K562 (cell line): ENCODE data around the gene PAEP. TPM values are rescaled to one million over a fixed set of nuclear protein-coding genes. Genes with fewer than 3 reads are reported as not detected.

Experiments used
- ATAC-seq: fragments of 200-7000 bp; cut with Tn5 transposase; 3 replicates; pipeline ENCODE4 v1.9.1; 2020; ENCODE audit warnings: moderate library complexity
- BruUV-seq: library from RNA; stranded (reverse); fragments of 400-500 nt; replicated peaks from 2 replicates; lab custom pipeline; 2021; lab: Mats Ljungman, UMichigan
- CTCF ChIA-PET: fragments of 300-600 bp; formaldehyde crosslinking; extraction: SDS; loops from one replicate; lab custom pipeline; 2021; ENCODE audit warnings: low intra/inter-chr PET ratio; lab: Yijun Ruan, JAX
- POLR2A ChIA-PET: fragments of 300-600, 350-650 bp; sonication (Branson Sonifier 250); formaldehyde crosslinking; extraction: SDS; loops from one replicate; lab custom pipeline; 2021; ENCODE audit warnings: antibody characterized with exemption, inconsistent platforms; lab: Yijun Ruan, JAX
- DNase-seq, 4 experiments: peaks; one replicate each; pipeline versions ENCODE4 v3.0.0 to v3.0.0-alpha.2; 2011 to 2018; ENCODE audit warnings: low spot score in 3 of 4, mixed read lengths in 3 of 4; ENCODE audit errors: extremely low read depth in 1 of 4
- FAIRE-seq: peaks from 2 replicates; lab custom pipeline; 2011; peaks lifted over from hg19 to GRCh38; lab: Jason Lieb, UNC
- H2AFZ ChIP-seq: 2 replicates; pipeline ENCODE4 v1.6.0; 2011; ENCODE audit warnings: low read depth, low read length, control low read depth, inconsistent platforms
- H3K27ac ChIP-seq: fragments of 200-600 bp; 3 replicates; pipeline ENCODE4 v1.8.0; 2011; ENCODE audit warnings: low read depth, mild to moderate bottlenecking, control low read depth, inconsistent platforms, low read length, moderate library complexity, mixed read lengths; ENCODE audit errors: extremely low read depth
- H3K27me3 ChIP-seq, 2 experiments: fragments of 300-600 bp in 1 of 2; 2 replicates in 1 of 2; 3 replicates in 1 of 2; pipeline versions ENCODE4 v1.6.0 to v1.8.0; 2011; ENCODE audit warnings: inconsistent platforms in 2 of 2, low read length in 2 of 2, mild to moderate bottlenecking in 1 of 2, mixed read lengths in 1 of 2, moderate library complexity in 1 of 2; ENCODE audit not compliant: control insufficient read depth in 2 of 2, insufficient read depth in 2 of 2
- H3K36me3 ChIP-seq: fragments of 300-600 bp; 3 replicates; pipeline ENCODE4 v1.8.0; 2011; ENCODE audit warnings: mild to moderate bottlenecking, low read length, inconsistent platforms; ENCODE audit not compliant: control insufficient read depth, insufficient read depth
- H3K4me1 ChIP-seq, 2 experiments: fragments of 200-600 bp in 1 of 2; replicated peaks in 1 of 2; 2 replicates in 1 of 2; 3 replicates in 1 of 2; pipeline versions ENCODE4 v1.5.1 to v1.8.0; 2011; ENCODE audit warnings: inconsistent platforms in 2 of 2, low read length in 2 of 2, mild to moderate bottlenecking in 1 of 2, mixed read lengths in 1 of 2, moderate library complexity in 1 of 2; ENCODE audit not compliant: control insufficient read depth in 2 of 2, insufficient read depth in 2 of 2
- H3K4me2 ChIP-seq: 2 replicates; pipeline ENCODE4 v1.6.1; 2011; ENCODE audit warnings: low read length, control low read depth, inconsistent platforms, mixed read lengths; ENCODE audit not compliant: insufficient read depth
- H3K4me3 ChIP-seq: fragments of 200-600 bp; sonication (generic), shearing (Covaris generic); 2 replicates; pipeline ENCODE4 v1.5.1; 2016; ENCODE audit warnings: control low read depth, inconsistent platforms
- H3K79me2 ChIP-seq: fragments of 200-600 bp; 3 replicates; pipeline ENCODE4 v1.8.0; 2011; ENCODE audit warnings: low read length, inconsistent platforms; ENCODE audit not compliant: control insufficient read depth, insufficient read depth
- H3K9ac ChIP-seq, 2 experiments: 2 replicates each; pipeline versions ENCODE4 v1.6.0 to v1.6.1; 2011; ENCODE audit warnings: low read depth in 2 of 2, low read length in 2 of 2, control low read depth in 1 of 2, inconsistent platforms in 1 of 2, mild to moderate bottlenecking in 1 of 2, mixed read lengths in 1 of 2; ENCODE audit not compliant: insufficient read depth in 1 of 2
- H3K9me1 ChIP-seq: one replicate; pipeline ENCODE4 v1.6.0; 2011; ENCODE audit warnings: inconsistent platforms, mild to moderate bottlenecking, low read length, moderate library complexity; ENCODE audit not compliant: control insufficient read depth, insufficient read depth
- H3K9me3 ChIP-seq: replicated peaks from 2 replicates; pipeline ENCODE4 v1.5.1; 2011; ENCODE audit warnings: low read depth, low read length, inconsistent platforms; ENCODE audit not compliant: control insufficient read depth, insufficient read depth
- H4K20me1 ChIP-seq: replicated peaks from 2 replicates; pipeline ENCODE4 v1.6.1; 2011; ENCODE audit warnings: low read length, inconsistent platforms, mixed read lengths; ENCODE audit not compliant: control insufficient read depth, insufficient read depth
- ARHGAP35 ChIP-seq: fragments of 450-650 bp; IDR thresholded peaks from 2 replicates; pipeline ENCODE4 v1.6.1; 2018; ENCODE audit not compliant: partially characterized antibody
- BMI1 ChIP-seq: fragments of 150-350 bp; IDR thresholded peaks from 2 replicates; pipeline ENCODE4 v1.6.1; 2014; ENCODE audit warnings: low read length
- MCM2 ChIP-seq: fragments of 450-650 bp; IDR thresholded peaks from 2 replicates; pipeline ENCODE4 v1.6.1; 2017; ENCODE audit warnings: low read depth, mild to moderate bottlenecking
- MXI1 ChIP-seq: IDR thresholded peaks from 2 replicates; pipeline ENCODE4 v1.6.1; 2011; ENCODE audit warnings: low read depth, mild to moderate bottlenecking, improper control_type of control experiment, low read length
- TFAP4 ChIP-seq: sonication (generic); formaldehyde crosslinking; IDR thresholded peaks from 2 replicates; pipeline ENCODE4 v1.8.0; 2022; ENCODE audit warnings: missing genetic modification reagents, mild to moderate bottlenecking, moderate library complexity, borderline replicate concordance
- ZNF134 ChIP-seq: fragments of 250-450 bp; sonication (Bioruptor Pico); conservative IDR thresholded peaks from 2 replicates; pipeline ENCODE4 v1.4.0; 2020
- ZNF507 ChIP-seq: conservative IDR thresholded peaks from 2 replicates; pipeline ENCODE4 v1.6.1; 2017; ENCODE audit warnings: missing genetic modification characterization, missing compliant biosample characterization
- WGBS: fragments of 100-300 bp; shearing (Covaris generic); methylation state at CpG from one replicate; pipeline ENCODE4 v1.1.6; 2016; ENCODE audit warnings: low coverage, mixed read lengths; ENCODE audit not compliant: insufficient coverage; ENCODE audit errors: missing lambda C conversion rate; 5-methylcytosine and 5-hydroxymethylcytosine counted together
- in situ Hi-C: fragments of 300-500 bp; cut with MboI; formaldehyde crosslinking; loops from 4 replicates; pipeline ENCODE4 v1.15.0; 2018; ENCODE audit warnings: inconsistent platforms, mixed read lengths
- intact Hi-C: fragments of 100-400 bp; cut with micrococcal nuclease; formaldehyde crosslinking; loops from 2 replicates; pipeline ENCODE4 v1.14.2; 2022
- polyA plus RNA-seq, 8 experiments: library from polyadenylated mRNA; depleted of rRNA in 4 of 8; stranded (reverse) in 5 of 8; unstranded in 3 of 8; fragments of >200 nt; fragmentation: Nextera tagmentation in 2 of 8; fragmentation: Illumina TruSeq in 1 of 8; extraction: Ambion mirVana in 2 of 8; extraction: Trizol in 1 of 8; gene quantifications; 2 replicates each; pipeline versions ENCODE4 v1.2.1 to v1.2.3, GENCODE V29; 2011 to 2014; ENCODE audit warnings: inconsistent platforms in 1 of 8, missing spikeins in 1 of 8
- total RNA-seq, 7 experiments: library from RNA; depleted of rRNA in 6 of 7; stranded (reverse); fragments of >200 nt in 6 of 7; fragmentation: Illumina TruSeq in 2 of 7; extraction: Trizol in 2 of 7; gene quantifications; 2 replicates each; pipeline versions ENCODE4 v1.2.1 to v1.2.3, GENCODE V29; 2011 to 2021; ENCODE audit warnings: low replicate concordance in 1 of 7

PAEP gene
- total and polyA plus RNA-seq, 9 of the 15 experiments (the other 6 are each of a cell fraction or from before 2014, with no cell fraction given) = 0.22 to 4.5 (median 0.58) TPM

DNA sequence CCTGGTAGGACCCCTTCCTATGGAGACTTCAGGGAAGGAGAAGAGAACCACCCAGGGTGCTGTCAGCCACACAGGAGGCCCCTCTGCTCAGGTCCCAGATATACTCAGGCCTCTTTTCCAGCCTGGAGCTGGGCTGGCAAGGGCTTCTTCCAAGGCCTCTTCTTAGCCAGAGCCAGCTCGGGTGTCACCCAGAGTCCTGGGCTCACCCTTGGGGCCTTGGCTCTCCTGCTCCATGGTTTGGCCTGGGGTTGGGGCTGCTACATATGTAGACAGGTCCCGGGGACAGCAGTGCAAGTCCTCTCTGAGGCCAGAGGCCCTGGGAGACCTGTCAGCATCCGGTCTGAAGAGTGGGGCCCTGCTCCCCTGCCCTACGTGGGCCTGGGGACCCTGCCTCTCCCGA is 22.8 kb downstream of the PAEP start:
- BruUV-seq = no TSS peak
- POLR2A ChIA-PET = interaction anchor here (0.7 kb wide), 1 partner anchor 54 kb away, joined by 4 read pairs; no protein-coding TSS in a partner anchor
- CTCF ChIA-PET = no interaction called here
- H2AFZ ChIP-seq = no peak overlapping the region
- H3K27me3 ChIP-seq = peaks cover 0 to 73% of the 10 kb centered on the region in 2 experiments; a peak in 3 of 5 replicates
- 4% methylated on average over 5 of the region's 5 CpGs for WGBS
- H3K9me3 ChIP-seq = no peaks in the 10 kb centered on the region
- no peak overlapping the region for H3K4me2 ChIP-seq
- 0 out of 2 replicates have a peak, but pooled peaks cover 5% of the 10 kb centered on the region for H4K20me1 ChIP-seq
- ATAC-seq (no peak), DNase-seq (no peak), FAIRE-seq (no peak)
- no peak overlapping the region for H3K4me3 ChIP-seq
- no peaks in the 10 kb centered on the region for H3K79me2 ChIP-seq
- H3K27ac ChIP-seq = no peak overlapping the region
- intact Hi-C loops (no loop called here), in situ Hi-C loops (no loop called here)
- H3K9ac ChIP-seq = no peak overlapping the region
- TF ChIP-seq MXI1 (no peak), MCM2 (no peak), TFAP4 (CRISPR knock-in tag) (no peak), BMI1 (no peak), ZNF507 (no peak), ARHGAP35 (no peak), ZNF134 (no peak)
- no peaks in the 10 kb centered on the region for H3K9me1 ChIP-seq
- peaks cover 10 to 46% of the 10 kb centered on the region in 2 experiments; a peak in 2 of 5 replicates for H3K4me1 ChIP-seq
- no peaks in the 10 kb centered on the region for H3K36me3 ChIP-seq
